Stomach (tissue), 9 donors: Measurements from ENCODE around the gene PSMB5. TPM values are rescaled to one million over a fixed set of nuclear protein-coding genes. Genes with fewer than 3 reads are reported as not detected.

Experiments
- DNase-seq, 2 donors: peaks; one replicate each; pipeline versions ENCODE4 v3.0.0 to v3.0.0-alpha.2; 2013 to 2019
- H3K27ac ChIP-seq, 5 donors: fragments of 200-600 bp in 4 of 5; sonication (generic) in 4 of 5; one replicate each; pipeline ENCODE4 v1.5.1; 2013 to 2019; ENCODE audit warnings: mild to moderate bottlenecking in 1 of 5, moderate library complexity in 1 of 5
- H3K27me3 ChIP-seq, 3 donors: fragments of 200-600 bp; sonication (generic); one replicate each; pipeline ENCODE4 v1.5.1; 2017 to 2019; ENCODE audit warnings: mixed run types in 1 of 3
- H3K36me3 ChIP-seq, 4 donors: fragments of 200-600 bp; sonication (generic); 1 replicate in 3 of 4; 2 replicates in 1 of 4; pipeline ENCODE4 v1.5.1; 2016 to 2019
- H3K4me1 ChIP-seq, 4 donors: fragments of 200-600 bp; sonication (generic); one replicate each; pipeline ENCODE4 v1.5.1; 2016 to 2019
- H3K4me3 ChIP-seq, 4 donors: fragments of 200-600 bp; sonication (generic) in 3 of 4; one replicate each; pipeline ENCODE4 v1.5.1; 2016 to 2019; ENCODE audit warnings: mild to moderate bottlenecking in 1 of 4
- H3K9me3 ChIP-seq, 4 donors: fragments of 200-600 bp; sonication (generic); one replicate each; pipeline ENCODE4 v1.5.1; 2016 to 2019
- EP300 ChIP-seq: sonication (generic); formaldehyde crosslinking; IDR thresholded peaks from one replicate; pipeline ENCODE4 v1.6.1; 2017; ENCODE audit warnings: antibody characterized with exemption
- POLR2A ChIP-seq, 4 donors: fragments of 450-650 bp; IDR thresholded peaks; one replicate each; pipeline ENCODE4 v1.6.1; 2016; ENCODE audit warnings: antibody characterized with exemption in 4 of 4, control low read depth in 2 of 4, mild to moderate bottlenecking in 1 of 4, moderate library complexity in 1 of 4
- POLR2AphosphoS5 ChIP-seq, 3 donors: sonication (generic); formaldehyde crosslinking; IDR thresholded peaks; one replicate each; pipeline ENCODE4 v1.6.1; 2016; ENCODE audit warnings: antibody characterized with exemption in 3 of 3
- WGBS, 5 donors: extraction: QIAGEN DNeasy Blood & Tissue Kit in 3 of 5; methylation state at CpG; one replicate each; pipeline versions ENCODE4 v1.1.5 to v1.1.7; 2013 to 2018; 5-methylcytosine and 5-hydroxymethylcytosine counted together
- intact Hi-C: fragments of 100-400 bp; cut with DNase I; formaldehyde crosslinking; loops from one replicate; pipeline ENCODE4 v1.15.1; 2023; ENCODE audit warnings: low total_unique reads
- polyA plus RNA-seq, 3 donors: library from polyadenylated mRNA; stranded (reverse); fragments of 200-250 nt; gene quantifications; one replicate each; pipeline ENCODE4 v1.2.3, GENCODE V29; 2013
- total RNA-seq, 5 donors: library from RNA; depleted of rRNA; stranded (reverse); fragments of >200 nt; gene quantifications; one replicate each; pipeline versions ENCODE4 v1.1.0 to v1.2.3, GENCODE V29; 2014 to 2016
- TF ChIP-seq, protein P1 (sequence below), 7 experiments: fragments of 450-650 bp in 4 of 7; fragments of 200-600 bp in 3 of 7; sonication (generic) in 3 of 7; IDR thresholded peaks; one replicate each; pipeline ENCODE4 v1.5.1; 2016 to 2019; ENCODE audit warnings: antibody characterized with exemption in 7 of 7, control low read depth in 2 of 7, mild to moderate bottlenecking in 1 of 7
- donor health status: healthy with polysubstance abuse.
- donor health status: Bipolar disorder and iron deficiency.
- donor health status: healthy.

The PSMB5 gene
- total and polyA plus RNA-seq, 8 donors = 34.4 to 147 (median 92.6) TPM

DNA sequence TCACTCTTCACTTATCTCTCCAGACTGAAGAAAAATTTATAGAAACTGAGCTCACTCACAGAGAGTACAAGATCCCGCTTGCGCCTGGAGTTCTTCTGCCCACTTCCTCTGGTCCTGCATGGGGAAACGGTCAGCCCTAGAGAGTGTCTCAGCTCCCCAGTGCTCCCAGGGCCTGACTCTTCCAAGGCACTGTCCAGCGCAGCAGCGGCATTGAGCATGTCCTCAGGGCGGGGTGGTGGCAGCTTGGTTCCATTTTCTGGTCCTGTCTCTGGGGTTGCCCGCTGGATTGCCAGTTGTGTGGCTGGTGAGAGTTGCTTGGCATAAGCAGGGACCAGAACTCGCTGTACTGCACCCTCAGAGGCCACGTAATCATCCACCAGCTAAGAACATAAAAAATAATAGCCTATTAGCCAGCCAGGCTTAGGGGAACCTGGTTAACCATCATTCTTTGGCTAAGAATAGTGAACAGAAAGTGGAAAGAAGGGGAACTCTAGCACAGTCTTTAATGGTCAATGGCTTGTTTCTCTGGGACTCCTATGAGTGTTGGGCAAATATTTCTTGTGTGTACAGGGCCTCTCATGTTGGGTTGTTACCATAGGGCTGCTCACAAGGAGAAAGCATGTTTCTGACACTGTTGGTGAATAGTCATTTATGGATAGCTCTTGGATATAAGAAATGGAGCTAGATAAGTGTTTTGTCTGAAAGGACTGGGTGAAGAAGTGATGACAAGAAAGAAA, 38.6 kb downstream of the PSMB5 start:
- no peaks in the 10 kb centered on the region for H3K27me3 ChIP-seq
- intact Hi-C loops = no loop called here
- TF ChIP-seq POLR2A (IDR thresholded peaks at IDR 0.05) (no peak), POLR2AphosphoS5 (IDR thresholded peaks at IDR 0.05) (no peak), EP300 (no peak)
- TF ChIP-seq, protein P1, sequence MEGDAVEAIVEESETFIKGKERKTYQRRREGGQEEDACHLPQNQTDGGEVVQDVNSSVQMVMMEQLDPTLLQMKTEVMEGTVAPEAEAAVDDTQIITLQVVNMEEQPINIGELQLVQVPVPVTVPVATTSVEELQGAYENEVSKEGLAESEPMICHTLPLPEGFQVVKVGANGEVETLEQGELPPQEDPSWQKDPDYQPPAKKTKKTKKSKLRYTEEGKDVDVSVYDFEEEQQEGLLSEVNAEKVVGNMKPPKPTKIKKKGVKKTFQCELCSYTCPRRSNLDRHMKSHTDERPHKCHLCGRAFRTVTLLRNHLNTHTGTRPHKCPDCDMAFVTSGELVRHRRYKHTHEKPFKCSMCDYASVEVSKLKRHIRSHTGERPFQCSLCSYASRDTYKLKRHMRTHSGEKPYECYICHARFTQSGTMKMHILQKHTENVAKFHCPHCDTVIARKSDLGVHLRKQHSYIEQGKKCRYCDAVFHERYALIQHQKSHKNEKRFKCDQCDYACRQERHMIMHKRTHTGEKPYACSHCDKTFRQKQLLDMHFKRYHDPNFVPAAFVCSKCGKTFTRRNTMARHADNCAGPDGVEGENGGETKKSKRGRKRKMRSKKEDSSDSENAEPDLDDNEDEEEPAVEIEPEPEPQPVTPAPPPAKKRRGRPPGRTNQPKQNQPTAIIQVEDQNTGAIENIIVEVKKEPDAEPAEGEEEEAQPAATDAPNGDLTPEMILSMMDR (IDR thresholded peaks at IDR 0.05) = no peak
- H3K27ac ChIP-seq = no peak overlapping the region
- 91 to 97% (median 93%) methylated on average over 9 of the region's 9 CpGs for WGBS, 5 donors
- no peaks in the 10 kb centered on the region for H3K9me3 ChIP-seq
- H3K36me3 ChIP-seq = peaks cover 0 to 18% (median 12%) of the 10 kb centered on the region in 4 donors
- H3K4me1 ChIP-seq = peaks cover 0 to 14% (median 12%) of the 10 kb centered on the region in 4 donors
- H3K4me3 ChIP-seq = no peak overlapping the region
- DNase-seq = no peak

DNA sequence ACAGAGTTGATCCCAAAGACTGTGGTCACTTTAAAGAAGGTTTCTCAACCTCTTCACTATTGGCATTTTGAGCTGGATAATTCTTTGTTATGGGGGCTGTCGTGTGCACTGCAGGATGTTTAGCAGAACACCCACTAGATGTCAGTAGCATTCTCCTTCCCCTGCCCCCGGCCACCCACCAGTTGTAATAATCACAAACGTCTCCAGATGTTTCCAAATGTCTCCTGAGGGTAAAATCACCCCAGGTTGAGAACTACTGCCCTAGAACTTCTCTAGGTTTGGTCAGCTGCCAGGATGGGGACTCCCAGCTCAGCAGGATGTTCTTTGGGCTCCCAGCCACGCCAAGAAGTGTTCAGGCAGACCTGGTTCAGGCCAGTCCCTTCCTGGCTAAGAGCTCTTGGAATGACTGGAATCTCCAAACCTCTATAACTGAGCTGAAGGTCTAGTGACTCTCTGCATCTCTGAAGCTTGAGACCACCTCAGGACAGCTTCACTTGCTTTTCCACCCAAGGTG, 39.9 kb downstream of the PSMB5 start:
- peaks cover 0 to 21% (median 15%) of the 10 kb centered on the region in 4 donors for H3K36me3 ChIP-seq
- no peak overlapping the region for H3K27ac ChIP-seq
- intact Hi-C loops = no loop called here
- 4 to 14% (median 9%) methylated on average over 4 of the region's 4 CpGs for WGBS, 5 donors
- no peaks in the 10 kb centered on the region for H3K27me3 ChIP-seq
- H3K4me1 ChIP-seq = peaks cover 0 to 14% (median 11%) of the 10 kb centered on the region in 4 donors
- H3K4me3 ChIP-seq = no peak overlapping the region
- no peaks in the 10 kb centered on the region for H3K9me3 ChIP-seq
- TF ChIP-seq POLR2A (IDR thresholded peaks at IDR 0.05) = no peak
- TF ChIP-seq, protein P1 (IDR thresholded peaks at IDR 0.05) = peak in 5 of 7 experiments; percentile 7 to 40 (median 30)
- no peak for TF ChIP-seq POLR2AphosphoS5 (IDR thresholded peaks at IDR 0.05)
- peak in 1 of 2 donors; percentile 76 for DNase-seq

DNA sequence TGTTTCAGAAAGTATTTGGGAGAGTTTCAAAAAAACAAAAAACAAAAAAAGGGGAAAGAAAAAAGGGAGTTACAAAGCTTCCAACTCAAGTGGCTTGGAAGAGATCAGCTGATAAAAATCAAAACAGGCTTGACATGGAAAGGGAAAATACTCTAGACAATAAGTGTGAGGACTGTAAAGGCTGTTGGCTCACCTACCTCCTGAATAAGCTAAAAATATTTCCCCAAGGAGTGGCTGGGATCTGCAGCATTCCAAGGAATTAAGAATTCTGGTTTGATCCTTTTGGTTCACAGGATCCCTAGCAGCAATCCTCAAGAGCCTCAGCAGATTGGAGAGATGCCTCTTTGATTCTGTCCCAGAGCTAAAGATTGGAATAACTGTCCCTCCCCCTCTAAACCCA, 41.2 kb downstream of the PSMB5 start:
- no peak overlapping the region for H3K27ac ChIP-seq
- no peak overlapping the region for H3K4me3 ChIP-seq
- H3K36me3 ChIP-seq = peaks cover 0 to 26% (median 22%) of the 10 kb centered on the region in 4 donors
- no peaks in the 10 kb centered on the region for H3K27me3 ChIP-seq
- no peak for DNase-seq
- H3K9me3 ChIP-seq = no peaks in the 10 kb centered on the region
- peaks cover 0 to 12% (median 5%) of the 10 kb centered on the region in 4 donors for H3K4me1 ChIP-seq
- intact Hi-C loops = no loop called here
- no peak for TF ChIP-seq EP300
- no peak for TF ChIP-seq POLR2A (IDR thresholded peaks at IDR 0.05)
- no peak for TF ChIP-seq POLR2AphosphoS5 (IDR thresholded peaks at IDR 0.05)
- TF ChIP-seq, protein P1 (IDR thresholded peaks at IDR 0.05) = no peak

DNA sequence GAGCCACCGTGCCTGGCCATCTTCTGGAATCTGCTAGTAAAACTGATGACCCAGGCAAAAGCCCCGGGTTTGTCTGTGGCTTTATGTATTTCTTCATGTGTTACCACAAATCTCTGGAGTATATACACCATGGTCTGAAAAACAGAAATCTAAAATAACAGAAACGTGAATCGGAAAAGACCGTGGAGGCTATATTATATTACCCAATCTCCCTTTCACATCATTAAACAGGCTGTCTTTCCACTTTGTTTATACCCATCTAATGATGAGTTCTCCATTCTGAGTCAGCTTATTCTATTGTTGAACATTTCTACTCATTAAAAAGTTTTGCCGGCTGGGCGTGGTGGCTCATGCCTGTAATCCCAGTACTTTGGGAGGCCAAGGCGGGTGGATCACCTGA, 42.8 kb downstream of the PSMB5 start:
- no peak for TF ChIP-seq POLR2A (IDR thresholded peaks at IDR 0.05)
- no peak for TF ChIP-seq EP300
- TF ChIP-seq POLR2AphosphoS5 (IDR thresholded peaks at IDR 0.05) = no peak
- TF ChIP-seq, protein P1 (IDR thresholded peaks at IDR 0.05) = no peak
- Histone ChIP-seq H3K36me3 (peaks cover 0 to 38% (median 29%) of the 10 kb centered on the region in 4 donors), H3K9me3 (no peaks in the 10 kb centered on the region), H3K4me3 (no peak overlapping the region), H3K27me3 (no peaks in the 10 kb centered on the region), H3K4me1 (peaks cover 0 to 12% (median 3%) of the 10 kb centered on the region in 4 donors), H3K27ac (no peak overlapping the region)
- no peak for DNase-seq
- WGBS, 5 donors = 87 to 96% (median 94%) methylated on average over 8 of the region's 8 CpGs
- intact Hi-C loops = no loop called here
